Stimulated activated CD4-positive, alpha-beta T cell treated with anti-CD3 and anti-CD28 coated beads, Interleukin-4, amount 100 ng/mL, for 24 hours (primary cell): Measurements from ENCODE around the gene INAFM1.
A peak's percentile ranks its signal among the peaks of the same experiment; 100 is the strongest.

Experiments used
- DNase-seq: peaks from one replicate; pipeline ENCODE4 v3.0.0-alpha.2; 2020

The INAFM1 gene

DNA sequence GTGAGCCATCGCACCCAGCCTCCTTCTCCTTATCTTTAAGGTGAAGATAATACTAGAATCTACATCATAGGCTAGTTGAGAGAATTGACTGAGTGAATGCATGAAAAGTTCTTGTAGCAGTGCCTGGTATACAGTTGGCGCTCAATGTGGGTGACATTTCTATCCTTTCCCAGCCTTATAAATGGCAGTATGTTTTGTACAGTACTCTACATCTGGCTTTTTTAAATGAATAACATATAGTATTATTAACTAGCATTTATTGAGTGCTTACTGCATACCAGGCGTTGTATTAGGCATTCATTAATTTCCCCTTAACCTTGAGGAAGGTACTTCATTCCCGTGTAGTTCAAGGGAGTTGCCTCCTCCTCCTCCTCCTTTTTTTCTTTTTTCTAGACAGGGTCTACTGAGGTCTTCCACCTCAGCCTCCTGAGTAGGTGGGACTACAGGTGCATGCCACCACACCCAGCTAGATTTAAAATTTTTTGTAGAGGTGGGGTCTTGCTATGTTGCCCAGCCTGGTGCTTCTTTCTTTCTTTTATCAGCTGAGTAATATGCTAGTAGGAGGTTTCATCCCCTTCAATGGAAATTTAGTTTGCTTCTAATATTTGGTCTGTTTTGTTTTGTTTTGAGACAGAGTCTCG is 37.8 kb downstream of the INAFM1 start:
- DNase-seq = no peak

- no peak for DNase-seq
These were observed 39.1 kb downstream of the INAFM1 start for GRCh38 chr19:47313754-47314295.

DNA sequence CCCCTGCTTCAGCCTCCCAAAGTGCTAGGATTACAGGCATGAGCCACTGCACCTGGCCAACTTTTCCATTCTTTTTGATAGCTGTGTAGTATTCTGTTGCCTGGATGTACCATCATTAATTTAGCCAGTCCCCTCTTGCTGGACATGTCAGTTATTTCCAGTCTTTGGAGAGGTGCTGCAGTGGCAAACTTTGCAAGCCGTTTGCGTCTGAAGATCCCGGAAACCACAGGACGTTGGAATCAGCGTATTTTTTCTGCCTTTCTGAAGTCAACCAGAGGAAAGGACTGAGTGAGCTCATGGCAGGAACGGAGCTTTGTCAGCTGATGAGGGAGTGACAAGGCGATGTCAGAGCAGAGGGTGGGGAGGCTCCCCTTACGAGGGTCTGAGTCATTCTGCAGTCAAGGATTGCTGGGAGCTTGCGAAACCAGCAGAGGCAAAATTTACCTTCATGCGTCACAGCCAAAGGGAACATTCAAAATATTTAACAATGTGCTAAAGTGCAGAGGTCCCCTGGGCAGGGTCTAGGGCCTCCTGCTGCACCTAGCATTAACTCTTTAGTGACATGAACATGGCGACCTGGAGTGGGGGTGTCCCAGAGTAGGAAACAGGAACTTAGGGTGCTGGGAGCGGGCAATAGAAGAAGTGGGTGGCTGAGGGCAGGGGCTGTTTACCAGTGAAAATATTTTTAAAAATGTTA is 40.6 kb downstream of the INAFM1 start:
- peak; percentile 33 for DNase-seq

DNA sequence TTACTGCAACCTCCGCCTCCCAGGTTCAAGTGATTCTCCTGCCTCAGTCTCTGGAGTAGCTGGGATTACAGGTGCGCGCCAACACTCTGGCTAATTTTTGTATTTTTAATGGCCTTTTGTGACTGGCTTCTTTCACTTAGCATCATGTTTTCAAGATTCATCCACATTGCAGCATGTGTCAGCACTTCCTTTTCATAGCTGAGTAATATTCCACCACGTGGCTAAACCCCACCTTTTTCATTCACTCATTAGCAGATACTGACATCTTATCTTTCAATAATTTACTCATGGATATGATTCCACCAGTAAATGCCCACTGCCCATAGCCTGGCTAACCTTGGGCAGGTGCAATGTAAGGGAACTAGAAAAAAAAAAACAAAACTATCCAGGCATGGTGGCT is 41.8 kb downstream of the INAFM1 start:
- DNase-seq = no peak

DNA sequence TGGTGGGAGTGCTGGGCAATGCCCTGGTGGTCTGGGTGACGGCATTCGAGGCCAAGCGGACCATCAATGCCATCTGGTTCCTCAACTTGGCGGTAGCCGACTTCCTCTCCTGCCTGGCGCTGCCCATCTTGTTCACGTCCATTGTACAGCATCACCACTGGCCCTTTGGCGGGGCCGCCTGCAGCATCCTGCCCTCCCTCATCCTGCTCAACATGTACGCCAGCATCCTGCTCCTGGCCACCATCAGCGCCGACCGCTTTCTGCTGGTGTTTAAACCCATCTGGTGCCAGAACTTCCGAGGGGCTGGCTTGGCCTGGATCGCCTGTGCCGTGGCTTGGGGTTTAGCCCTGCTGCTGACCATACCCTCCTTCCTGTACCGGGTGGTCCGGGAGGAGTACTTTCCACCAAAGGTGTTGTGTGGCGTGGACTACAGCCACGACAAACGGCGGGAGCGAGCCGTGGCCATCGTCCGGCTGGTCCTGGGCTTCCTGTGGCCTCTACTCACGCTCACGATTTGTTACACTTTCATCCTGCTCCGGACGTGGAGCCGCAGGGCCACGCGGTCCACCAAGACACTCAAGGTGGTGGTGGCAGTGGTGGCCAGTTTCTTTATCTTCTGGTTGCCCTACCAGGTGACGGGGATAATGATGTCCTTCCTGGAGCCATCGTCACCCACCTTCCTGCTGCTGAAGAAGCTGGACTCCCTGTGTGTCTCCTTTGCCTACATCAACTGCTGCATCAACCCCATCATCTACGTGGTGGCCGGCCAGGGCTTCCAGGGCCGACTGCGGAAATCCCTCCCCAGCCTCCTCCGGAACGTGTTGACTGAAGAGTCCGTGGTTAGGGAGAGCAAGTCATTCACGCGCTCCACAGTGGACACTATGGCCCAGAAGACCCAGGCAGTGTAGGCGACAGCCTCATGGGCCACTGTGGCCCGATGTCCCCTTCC is 45.5 kb downstream of the INAFM1 start:
- DNase-seq = no peak

DNA sequence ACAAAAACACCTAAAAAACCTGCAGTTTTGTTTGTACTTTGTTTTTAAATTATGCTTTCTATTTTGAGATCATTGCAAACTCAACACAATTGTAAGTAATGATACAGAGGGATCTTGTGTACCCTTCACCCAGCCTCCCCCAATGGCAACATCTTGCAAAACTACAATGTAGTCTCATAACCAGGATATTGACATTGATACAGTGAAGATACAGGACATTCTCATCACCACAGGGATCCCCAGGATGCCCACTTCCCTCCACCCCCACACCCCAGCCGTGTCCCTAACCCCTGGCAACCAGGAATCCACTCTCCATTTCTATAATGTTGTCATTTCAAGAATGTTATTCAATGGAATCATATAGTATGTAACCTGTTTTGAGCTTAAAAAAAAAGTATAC is 46.9 kb downstream of the INAFM1 start:
- DNase-seq = no peak

- DNase-seq = no peak
These were observed 47.4 kb downstream of the INAFM1 start for GRCh38 chr19:47322058-47322457.

- DNase-seq = no peak
These were observed 48.7 kb downstream of the INAFM1 start for GRCh38 chr19:47323409-47323808.

GRCh38 chr19:47323872-47324271 is 49.2 kb downstream of the INAFM1 start:
- DNase-seq = no peak

GRCh38 chr19:47324502-47324901 is 49.8 kb downstream of the INAFM1 start:
- DNase-seq = no peak
